DMS53 (cell line): ENCODE results near the gene OTOP3.

Source experiments
- DNase-seq: peaks from one replicate; lab custom pipeline; 2025; lab: John Stamatoyannopoulos, UW

Gene OTOP3

GRCh38 chr17:74939534-74939933 is 3.8 kb downstream of the OTOP3 start:
- no peak for DNase-seq

DNA sequence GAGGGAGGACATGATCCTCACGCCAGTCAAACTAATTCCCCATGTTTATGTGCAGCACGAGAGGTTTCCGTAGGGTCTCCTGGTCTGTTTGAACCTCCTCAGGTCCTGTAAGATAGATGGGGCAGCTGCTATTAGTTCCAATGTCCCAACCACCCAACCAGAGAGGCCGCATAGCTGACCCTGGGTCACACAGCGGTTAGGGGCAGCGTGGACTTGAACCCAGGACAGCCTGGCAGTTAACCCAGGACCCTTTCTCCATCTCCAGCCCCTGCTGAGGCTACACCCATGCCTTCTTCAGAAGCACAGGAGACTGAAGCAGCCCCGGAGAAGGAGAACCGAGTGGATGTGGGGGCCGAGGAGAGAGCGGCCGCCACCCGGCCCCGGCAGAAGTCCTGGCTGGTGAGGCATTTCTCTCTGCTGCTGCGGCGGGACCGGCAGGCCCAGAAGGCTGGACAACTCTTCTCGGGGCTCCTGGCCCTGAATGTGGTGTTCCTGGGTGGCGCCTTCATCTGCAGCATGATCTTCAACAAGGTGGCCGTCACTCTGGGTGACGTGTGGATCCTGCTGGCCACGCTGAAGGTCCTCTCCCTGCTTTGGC is 5.5 kb downstream of the OTOP3 start:
- DNase-seq = no peak

DNA sequence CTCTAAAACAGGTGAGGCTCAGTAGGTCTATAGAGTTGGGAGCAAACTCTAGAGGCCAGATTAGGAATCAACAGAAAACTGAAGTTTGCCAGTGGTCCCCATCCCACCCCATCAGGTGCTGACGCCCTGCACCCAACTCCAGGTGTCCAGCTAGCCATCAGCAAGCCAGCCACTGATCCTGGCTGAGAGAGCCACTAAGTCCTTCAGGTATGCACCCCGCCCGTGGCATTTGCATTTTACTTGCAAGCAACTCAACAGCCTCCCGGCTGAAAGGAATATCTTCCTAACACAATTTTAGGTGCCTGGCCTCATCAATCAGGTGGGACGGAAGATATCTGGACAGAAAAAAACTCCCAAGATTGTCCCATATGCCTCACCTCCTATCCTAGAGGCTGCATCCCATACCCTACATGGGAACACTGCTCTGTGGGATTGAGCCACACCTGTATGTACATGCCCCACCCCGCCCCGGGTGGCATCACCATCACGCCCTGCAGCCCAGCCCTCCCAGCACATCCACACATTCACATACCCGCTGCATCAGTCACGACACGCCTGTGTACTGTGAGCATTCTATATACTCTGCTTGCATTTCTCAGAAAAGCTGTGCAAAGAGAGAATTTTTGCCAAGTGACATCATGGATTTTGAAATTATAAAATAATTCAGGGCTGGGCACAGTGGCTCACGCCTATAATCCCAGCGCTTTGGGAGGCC is 8.3 kb downstream of the OTOP3 start:
- DNase-seq = no peak

DNA sequence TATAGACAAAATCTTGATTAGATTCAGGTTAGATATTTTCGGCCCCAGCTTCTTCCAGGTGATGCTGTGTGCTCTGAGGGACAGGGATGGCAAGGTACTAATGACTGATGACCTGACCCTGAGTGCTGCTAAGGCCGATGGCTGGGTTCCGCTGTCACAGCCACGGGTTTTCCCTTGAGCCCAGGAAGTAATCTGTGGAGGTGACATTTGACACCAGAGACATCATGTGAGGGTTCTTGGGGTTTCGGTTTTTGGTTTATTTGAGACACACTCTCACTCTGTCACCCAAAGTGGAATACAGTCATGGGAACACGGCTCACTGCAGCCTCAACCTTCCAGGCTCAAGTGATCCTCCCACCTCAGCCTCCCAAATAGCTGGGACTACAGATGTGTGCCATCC is 9.8 kb downstream of the OTOP3 start:
- no peak for DNase-seq

- no peak for DNase-seq
Measured at GRCh38 chr17:74946641-74947040, 10.9 kb downstream of the OTOP3 start.

GRCh38 chr17:74947041-74947754 is 11.5 kb downstream of the OTOP3 start:
- no peak for DNase-seq

DNA sequence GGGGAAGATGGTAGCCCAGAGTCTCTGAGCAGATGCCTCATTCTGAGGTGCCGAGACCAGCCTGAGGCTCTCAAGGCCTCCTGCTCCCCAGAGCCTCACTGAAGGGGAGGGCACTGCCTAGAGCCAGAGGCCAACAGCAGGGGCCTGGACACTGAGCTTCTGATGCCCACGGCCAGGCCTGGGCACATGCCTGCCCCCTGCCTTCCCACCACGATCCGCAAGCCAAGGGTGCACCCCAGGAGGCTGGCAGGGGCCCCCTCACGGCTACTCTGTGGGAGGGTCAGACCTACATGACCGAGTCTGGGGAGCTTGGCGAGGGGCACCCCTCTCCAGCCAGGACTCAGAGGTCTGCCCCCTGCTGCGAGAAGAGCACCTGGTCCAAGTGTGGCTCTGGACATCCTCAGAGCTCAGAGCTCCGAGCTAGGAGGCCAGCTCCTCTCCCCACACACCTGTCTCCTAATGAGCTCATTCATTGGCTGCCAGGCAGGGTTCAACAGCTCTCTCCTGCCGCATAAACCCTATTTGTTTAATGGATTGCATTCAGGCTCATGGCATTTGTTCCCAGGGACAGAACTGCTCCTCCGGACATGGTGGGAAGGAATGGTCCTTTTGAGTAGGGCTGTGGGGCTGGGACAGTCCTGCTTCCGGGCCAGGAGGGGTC is 13.9 kb downstream of the OTOP3 start:
- peak; percentile 87 for DNase-seq

DNA sequence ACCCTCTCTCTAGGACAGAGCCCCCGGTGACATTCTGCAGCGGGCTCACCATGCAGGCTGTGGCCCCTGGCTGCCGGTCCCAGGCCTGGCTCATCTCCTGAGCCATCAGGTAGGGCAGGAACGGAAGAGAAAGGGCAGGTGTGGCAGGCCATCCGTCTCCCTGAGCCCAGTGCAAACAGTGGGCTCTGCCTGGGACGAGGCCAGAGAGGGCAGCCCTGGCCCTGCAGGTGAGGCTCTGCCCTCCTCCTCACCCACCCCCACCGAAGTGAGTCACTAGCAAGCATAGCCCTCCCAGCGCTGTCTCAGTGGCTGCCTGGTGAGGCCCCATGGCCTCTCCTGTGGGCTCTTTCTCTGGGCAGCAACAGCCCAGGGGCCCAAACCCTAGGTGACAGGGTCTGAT is 14.5 kb downstream of the OTOP3 start:
- DNase-seq = peak; percentile 98

DNA sequence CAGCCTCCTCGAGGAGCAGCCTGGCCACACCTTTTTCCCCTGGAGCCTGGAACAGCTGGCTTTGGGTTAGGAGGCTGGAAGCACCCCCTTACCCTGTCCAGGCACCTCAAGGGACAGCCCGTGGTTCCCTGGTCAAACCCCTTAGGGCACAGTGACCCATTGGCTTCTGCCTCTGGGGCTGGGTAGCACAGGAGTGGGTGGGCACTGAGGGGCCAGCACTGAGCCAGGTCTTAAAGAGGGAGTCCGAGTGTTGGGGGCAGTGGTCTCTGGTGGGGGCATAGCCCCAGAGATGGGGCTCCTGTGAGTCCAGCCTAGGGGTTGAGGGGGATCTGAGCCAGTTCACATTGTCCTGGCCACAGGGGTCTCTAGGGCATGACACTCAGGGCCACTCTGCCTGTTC is 15.4 kb downstream of the OTOP3 start:
- no peak for DNase-seq

DNA sequence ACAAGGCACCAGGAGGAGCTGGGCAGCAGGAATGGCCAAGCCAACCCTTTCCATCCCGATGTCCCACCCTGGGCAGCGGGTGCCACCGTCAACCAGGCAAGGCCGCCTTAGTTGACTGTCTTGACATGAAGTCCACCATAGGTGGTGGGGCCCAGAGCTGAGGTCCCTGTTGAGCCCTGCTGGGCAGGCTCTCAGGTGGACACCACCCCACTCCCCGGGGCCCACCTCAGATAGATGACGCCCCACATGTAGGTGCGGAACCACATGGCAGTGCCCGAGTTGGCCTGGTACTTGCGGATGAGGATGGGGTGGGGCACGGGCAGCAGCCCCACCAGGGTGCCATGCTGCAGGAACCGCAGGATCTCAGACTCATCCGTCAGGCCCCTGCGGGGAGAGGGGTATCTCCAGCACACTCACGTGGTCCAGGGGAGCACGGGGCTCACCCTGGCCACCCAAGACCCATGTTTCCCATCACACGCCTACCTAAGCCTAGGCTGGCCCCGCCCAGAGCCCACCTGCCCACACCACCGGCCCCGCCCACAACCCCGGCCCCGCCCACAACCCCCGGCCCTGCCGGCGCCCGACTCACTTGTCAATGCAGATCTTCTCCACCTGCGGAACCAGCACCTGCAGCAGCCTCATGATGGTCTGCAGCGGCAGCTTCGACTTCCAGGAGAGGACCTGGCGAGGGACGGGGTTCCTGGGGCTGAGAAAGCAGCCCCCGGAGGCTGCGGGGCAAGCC is 16.2 kb downstream of the OTOP3 start:
- DNase-seq = no peak

DNA sequence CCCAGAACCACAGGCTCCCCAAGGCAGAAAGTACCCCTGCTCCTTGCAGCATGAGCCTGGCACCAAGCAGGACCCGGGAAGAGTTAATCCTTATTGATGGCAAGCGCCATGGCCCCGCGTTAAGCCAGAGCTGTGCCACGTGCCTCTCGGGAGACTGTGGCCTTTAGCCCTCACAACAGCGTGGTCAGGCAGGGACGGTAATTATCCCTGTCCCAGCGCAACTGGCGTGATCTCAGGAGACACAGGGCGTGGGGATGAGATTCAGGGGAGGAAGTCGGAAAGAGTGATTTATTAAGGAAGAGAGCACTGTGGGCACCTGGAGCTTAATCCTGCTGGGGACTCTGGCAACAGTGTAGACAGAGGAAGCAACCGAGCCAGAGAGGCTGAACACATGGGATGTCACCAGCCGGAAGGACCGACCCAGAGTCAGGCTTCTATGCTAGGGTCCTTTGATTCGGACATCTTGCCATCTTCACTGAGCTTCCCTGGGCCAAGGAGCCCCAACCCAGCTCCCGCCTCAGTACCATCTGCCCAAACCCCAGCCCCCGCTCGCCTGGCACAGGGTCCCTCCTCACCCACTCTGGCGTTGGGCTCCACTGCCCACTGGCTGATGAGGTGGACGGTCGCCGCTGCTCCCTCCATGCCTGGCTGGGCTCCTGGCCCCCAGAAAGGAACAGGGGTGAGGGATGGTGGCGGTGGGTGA is 16.9 kb downstream of the OTOP3 start:
- DNase-seq = no peak

- DNase-seq = no peak
Measured at GRCh38 chr17:74953134-74953687, 17.5 kb downstream of the OTOP3 start.

DNA sequence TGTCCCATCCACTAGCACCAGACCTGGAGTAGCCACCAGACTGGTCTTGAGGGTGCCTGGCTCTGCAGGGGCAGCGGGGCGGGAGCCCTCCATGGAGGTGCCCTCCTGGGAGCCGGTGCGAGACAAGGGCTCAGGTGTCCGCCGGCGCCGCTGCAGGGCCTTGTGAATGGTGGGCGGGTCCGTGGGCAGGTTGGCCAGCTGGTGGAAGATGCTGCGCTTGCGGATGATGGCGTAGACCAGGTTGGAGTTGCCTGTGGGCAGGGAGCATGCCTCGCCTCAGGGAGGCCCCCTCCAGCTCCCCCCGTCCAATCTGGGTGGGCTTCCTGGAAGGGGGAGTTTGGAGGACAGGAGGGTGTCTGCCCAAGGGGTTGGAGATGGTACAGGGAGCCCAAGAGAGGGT is 18.4 kb downstream of the OTOP3 start:
- no peak for DNase-seq

DNA sequence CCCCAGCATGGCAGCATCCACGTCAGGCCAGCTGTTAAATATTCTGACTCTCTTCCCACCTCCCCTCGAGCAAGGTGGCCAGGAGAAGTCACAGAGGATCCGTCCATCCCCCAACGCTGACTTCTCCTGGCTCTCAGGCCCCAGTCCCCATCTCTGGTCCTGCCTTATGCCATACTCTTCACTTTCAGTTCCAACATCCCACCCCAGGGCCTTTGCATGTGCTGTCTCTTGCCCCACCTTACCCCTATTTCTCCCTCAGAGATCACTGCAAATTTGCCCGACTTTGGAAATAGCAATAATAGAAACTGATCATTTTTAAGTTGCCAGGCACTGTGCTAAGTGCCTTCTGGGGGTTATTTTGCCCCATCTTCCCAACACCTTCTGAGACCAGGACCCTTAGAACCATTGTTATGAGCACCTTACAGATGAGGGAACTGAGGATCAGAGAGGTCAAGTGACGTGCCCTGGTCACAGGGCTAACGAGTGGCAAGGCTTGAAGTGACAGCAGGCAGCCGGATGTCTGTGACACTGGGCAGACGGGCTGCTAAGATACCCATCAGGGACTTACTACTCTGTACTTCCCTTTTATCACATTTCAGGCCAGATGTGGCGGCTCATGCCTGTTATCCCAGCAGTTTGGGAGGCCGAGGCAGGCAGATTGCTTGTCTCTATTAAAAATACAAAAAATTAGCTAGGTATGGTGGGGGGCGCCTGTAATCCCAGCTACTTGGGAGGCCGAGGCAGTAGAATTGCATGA is 19.1 kb downstream of the OTOP3 start:
- DNase-seq = no peak

DNA sequence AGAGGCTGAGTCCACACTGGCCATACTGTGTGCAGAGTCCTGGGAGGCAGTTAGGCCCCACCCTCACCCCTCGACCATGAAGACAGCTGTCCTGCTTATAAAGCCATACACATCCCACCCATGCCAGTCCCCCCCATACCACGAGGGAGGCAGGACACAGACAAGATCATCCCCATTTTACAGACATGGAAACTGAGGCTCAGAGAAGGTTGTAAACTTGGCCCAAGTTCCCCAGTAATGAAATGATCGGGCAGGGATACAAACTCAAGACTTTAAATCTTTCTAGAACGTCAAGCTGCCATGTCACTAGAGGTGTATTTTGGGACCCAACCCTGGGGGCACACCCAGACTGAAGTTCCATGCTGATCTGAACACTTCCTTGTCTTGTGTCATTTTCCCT is 20.4 kb downstream of the OTOP3 start:
- no peak for DNase-seq

- peak; percentile 78 for DNase-seq
Measured at GRCh38 chr17:74957935-74958740, 22.4 kb downstream of the OTOP3 start.

- peak; percentile 27 for DNase-seq
Measured at GRCh38 chr17:74959826-74960515, 24.3 kb downstream of the OTOP3 start.

- peak; percentile 62 for DNase-seq
Measured at GRCh38 chr17:74960570-74961342, 25.1 kb downstream of the OTOP3 start.
